ENCODE results near the gene ENTPD1. TPM values are rescaled to one million over a fixed set of nuclear protein-coding genes. Genes with fewer than 3 reads are reported as not detected.

Gene ENTPD1
- total RNA-seq, 1 donor from 2014 or later, result 1.6 TPM

DNA sequence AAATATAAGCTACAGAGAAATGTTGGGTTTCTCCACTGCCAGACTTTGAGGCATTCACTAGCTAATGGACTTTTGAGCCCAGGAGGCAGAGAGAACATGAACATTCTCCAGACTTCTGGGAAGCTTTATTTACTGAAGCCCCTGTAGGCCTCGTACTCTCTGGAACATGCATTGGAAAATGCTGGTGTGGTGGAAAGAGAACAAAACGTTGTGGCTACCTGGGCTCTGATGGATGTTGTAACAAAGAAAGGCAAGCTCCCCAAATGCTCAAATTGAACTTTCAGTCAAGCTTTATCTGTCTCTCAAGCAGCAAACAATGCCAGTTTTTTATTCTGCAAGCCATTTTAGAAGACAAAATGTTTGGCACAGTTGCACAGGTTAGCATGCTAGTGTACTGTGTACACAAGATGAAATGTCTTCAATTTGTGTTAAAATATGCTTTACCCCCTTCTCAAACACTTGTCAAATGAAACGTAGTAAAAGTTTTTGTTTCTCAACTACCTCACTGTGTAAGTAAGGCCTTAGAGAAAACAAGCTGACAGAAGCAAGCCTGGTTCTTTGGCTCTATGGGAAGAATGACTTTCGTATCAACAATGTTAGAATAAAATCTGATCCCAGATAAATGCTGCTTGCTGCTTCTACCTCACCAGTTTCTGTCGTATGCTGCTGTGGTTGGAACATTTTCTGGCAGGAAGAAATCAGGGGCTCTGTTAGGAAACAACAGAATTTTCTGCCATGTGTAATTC is 80.8 kb downstream of the ENTPD1 start:
- Histone ChIP-seq H3K4me3 (no peak overlapping the region), H3K9ac (no peak overlapping the region), H4K20me1 (ENCODE audit: low read depth) (no peaks in the 10 kb centered on the region), H3K27me3 (no peaks in the 10 kb centered on the region), H3K4me2 (peak overlapping the region; percentile 28), H3K36me3 (no peaks in the 10 kb centered on the region), H3K27ac (peak overlapping the region; percentile 1), H3K9me3 (ENCODE audit: low read depth) (no peaks in the 10 kb centered on the region), H2AFZ (replicated peaks) (peak overlapping the region; percentile 73), H3K79me2 (ENCODE audit: low read depth) (no peaks in the 10 kb centered on the region), H3K4me1 (peaks cover 15% of the 10 kb centered on the region), H3F3A (ENCODE audit: low read depth) (no peaks in the 10 kb centered on the region)
- TF ChIP-seq EZH2 (IDR thresholded peaks at IDR 0.05), result no peak
- TF ChIP-seq, protein P1, sequence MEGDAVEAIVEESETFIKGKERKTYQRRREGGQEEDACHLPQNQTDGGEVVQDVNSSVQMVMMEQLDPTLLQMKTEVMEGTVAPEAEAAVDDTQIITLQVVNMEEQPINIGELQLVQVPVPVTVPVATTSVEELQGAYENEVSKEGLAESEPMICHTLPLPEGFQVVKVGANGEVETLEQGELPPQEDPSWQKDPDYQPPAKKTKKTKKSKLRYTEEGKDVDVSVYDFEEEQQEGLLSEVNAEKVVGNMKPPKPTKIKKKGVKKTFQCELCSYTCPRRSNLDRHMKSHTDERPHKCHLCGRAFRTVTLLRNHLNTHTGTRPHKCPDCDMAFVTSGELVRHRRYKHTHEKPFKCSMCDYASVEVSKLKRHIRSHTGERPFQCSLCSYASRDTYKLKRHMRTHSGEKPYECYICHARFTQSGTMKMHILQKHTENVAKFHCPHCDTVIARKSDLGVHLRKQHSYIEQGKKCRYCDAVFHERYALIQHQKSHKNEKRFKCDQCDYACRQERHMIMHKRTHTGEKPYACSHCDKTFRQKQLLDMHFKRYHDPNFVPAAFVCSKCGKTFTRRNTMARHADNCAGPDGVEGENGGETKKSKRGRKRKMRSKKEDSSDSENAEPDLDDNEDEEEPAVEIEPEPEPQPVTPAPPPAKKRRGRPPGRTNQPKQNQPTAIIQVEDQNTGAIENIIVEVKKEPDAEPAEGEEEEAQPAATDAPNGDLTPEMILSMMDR (IDR thresholded peaks at IDR 0.05), result no peak
- no peak for TF ChIP-seq EZH2phosphoT487 (IDR thresholded peaks at IDR 0.05)
- Mint-ChIP-seq H3K36me3 (no peaks in the 10 kb centered on the region), H3K27me3 (ENCODE audit: insufficient read depth, low read depth) (peaks cover 2% of the 10 kb centered on the region), H3K27ac (no peak overlapping the region), H3K4me1 (peaks cover 13% of the 10 kb centered on the region), H3K4me3 (no peak overlapping the region), H3K9me3 (peaks cover 2% of the 10 kb centered on the region)
- DNase-seq (ENCODE audit: low spot score), result no peak

DNA sequence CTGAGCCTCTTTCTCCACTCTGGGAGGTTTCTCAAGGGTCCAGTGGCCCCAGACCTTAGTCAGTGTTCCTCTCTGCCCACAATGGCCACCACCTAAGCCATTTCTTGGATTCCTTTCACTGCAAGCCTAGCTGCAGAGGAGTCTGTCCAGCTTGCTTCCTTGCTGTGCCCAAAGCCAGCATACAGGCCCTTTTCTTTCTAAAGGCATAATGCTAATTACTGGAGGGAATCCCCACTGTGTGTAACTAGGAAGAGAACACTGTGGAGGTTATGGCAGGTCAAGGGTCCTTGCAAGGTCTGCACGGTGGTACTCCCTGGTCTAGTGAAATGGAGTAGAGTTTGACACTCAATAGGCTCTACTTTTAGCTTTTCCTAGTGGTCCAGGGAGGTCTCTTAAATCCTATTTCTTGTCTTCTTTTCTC is 81.4 kb downstream of the ENTPD1 start:
- Histone ChIP-seq H2AFZ (replicated peaks) (peak overlapping the region; percentile 73), H3K4me2 (peak overlapping the region; percentile 28), H3K9me3 (ENCODE audit: low read depth) (no peaks in the 10 kb centered on the region), H3F3A (ENCODE audit: low read depth) (no peaks in the 10 kb centered on the region), H3K27me3 (no peaks in the 10 kb centered on the region), H3K9ac (no peak overlapping the region), H3K27ac (peak overlapping the region; percentile 1), H3K36me3 (no peaks in the 10 kb centered on the region), H3K4me3 (no peak overlapping the region), H3K79me2 (ENCODE audit: low read depth) (no peaks in the 10 kb centered on the region), H3K4me1 (peaks cover 15% of the 10 kb centered on the region), H4K20me1 (ENCODE audit: low read depth) (no peaks in the 10 kb centered on the region)
- Mint-ChIP-seq H3K9me3 (peaks cover 2% of the 10 kb centered on the region), H3K27me3 (ENCODE audit: insufficient read depth, low read depth) (peaks cover 2% of the 10 kb centered on the region), H3K27ac (no peak overlapping the region), H3K4me3 (no peak overlapping the region), H3K4me1 (peaks cover 13% of the 10 kb centered on the region), H3K36me3 (no peaks in the 10 kb centered on the region)
- TF ChIP-seq, protein P1 (IDR thresholded peaks at IDR 0.05), result no peak
- TF ChIP-seq EZH2 (IDR thresholded peaks at IDR 0.05) (no peak), EZH2phosphoT487 (IDR thresholded peaks at IDR 0.05) (no peak)
- DNase-seq (ENCODE audit: low spot score), result peak; percentile 45

DNA sequence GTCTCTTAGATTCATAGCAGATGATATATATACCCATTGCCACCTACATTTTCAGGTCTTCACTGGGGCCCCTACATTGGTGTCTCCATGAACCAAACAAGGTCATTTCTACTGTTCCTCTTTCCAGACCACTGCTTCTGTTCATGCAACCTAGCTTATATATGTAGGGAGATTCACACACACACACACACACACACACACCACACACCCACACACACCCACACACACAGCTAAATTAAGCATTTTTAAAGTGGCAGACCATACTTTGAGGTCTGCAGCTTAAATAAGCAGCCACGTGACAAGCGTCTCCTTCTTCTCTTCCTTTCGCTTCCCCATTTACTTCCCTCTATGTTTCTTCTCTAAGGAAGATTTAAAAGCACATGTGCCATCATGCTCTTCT is 81.8 kb downstream of the ENTPD1 start:
- Mint-ChIP-seq H3K4me1 (peaks cover 13% of the 10 kb centered on the region), H3K4me3 (no peak overlapping the region), H3K9me3 (peaks cover 2% of the 10 kb centered on the region), H3K27ac (no peak overlapping the region), H3K36me3 (no peaks in the 10 kb centered on the region), H3K27me3 (ENCODE audit: insufficient read depth, low read depth) (peaks cover 2% of the 10 kb centered on the region)
- H3K27ac ChIP-seq, result no peak overlapping the region
- no peaks in the 10 kb centered on the region for H4K20me1 ChIP-seq (ENCODE audit: low read depth)
- H3K4me1 ChIP-seq, result peaks cover 15% of the 10 kb centered on the region
- H3K36me3 ChIP-seq, result no peaks in the 10 kb centered on the region
- no peaks in the 10 kb centered on the region for H3F3A ChIP-seq (ENCODE audit: low read depth)
- DNase-seq (ENCODE audit: low spot score), result no peak
- TF ChIP-seq, protein P1 (IDR thresholded peaks at IDR 0.05), result no peak
- TF ChIP-seq EZH2 (IDR thresholded peaks at IDR 0.05), result no peak
- TF ChIP-seq EZH2phosphoT487 (IDR thresholded peaks at IDR 0.05), result no peak
- no peaks in the 10 kb centered on the region for H3K27me3 ChIP-seq
- H3K4me3 ChIP-seq, result no peak overlapping the region
- no peaks in the 10 kb centered on the region for H3K9me3 ChIP-seq (ENCODE audit: low read depth)
- H3K4me2 ChIP-seq, result peak overlapping the region; percentile 28
- H3K9ac ChIP-seq, result no peak overlapping the region
- no peak overlapping the region for H2AFZ ChIP-seq (replicated peaks)
- no peaks in the 10 kb centered on the region for H3K79me2 ChIP-seq (ENCODE audit: low read depth)

All from neural progenitor cell (in vitro differentiated cells).